Mammary epithelial cell (primary cell): ENCODE data around the gene PC.

Experiments used
- EZH2 ChIP-seq: IDR thresholded peaks from 2 replicates; pipeline ENCODE4 v1.6.1; 2012; ENCODE audit warnings: low read length, inconsistent platforms, borderline replicate concordance
- TF ChIP-seq, protein P1 (sequence below), 2 donors: IDR thresholded peaks in 1 of 2; conservative IDR thresholded peaks in 1 of 2; 2 replicates each; pipeline ENCODE4 v1.5.1; 2011 to 2012; ENCODE audit warnings: inconsistent platforms in 2 of 2, low read length in 2 of 2, mild to moderate bottlenecking in 2 of 2, control low read depth in 1 of 2, low read depth in 1 of 2; ENCODE audit not compliant: insufficient read depth in 1 of 2; ENCODE audit errors: extremely low read depth in 1 of 2

DNA sequence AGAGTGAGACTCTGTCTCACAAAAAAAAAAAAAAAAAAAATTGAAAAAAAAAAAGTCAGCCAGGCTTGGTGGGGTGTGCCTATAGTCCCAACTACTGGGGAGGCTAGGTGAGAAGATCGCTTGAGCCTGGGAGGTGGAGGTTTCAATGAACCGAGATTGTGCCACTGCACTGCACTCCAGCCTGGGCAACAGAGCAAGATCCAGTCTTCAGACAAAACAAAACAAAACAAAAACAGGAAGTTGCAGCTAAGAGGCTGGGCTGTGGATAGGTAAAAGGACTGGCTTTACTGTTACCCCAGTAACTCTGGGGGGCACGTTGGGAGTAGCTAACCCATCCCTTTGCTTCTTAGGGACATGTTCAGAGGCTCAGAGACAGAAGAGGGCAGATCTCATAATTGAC is 6.3 kb upstream of the PC start:
- TF ChIP-seq, protein P1, sequence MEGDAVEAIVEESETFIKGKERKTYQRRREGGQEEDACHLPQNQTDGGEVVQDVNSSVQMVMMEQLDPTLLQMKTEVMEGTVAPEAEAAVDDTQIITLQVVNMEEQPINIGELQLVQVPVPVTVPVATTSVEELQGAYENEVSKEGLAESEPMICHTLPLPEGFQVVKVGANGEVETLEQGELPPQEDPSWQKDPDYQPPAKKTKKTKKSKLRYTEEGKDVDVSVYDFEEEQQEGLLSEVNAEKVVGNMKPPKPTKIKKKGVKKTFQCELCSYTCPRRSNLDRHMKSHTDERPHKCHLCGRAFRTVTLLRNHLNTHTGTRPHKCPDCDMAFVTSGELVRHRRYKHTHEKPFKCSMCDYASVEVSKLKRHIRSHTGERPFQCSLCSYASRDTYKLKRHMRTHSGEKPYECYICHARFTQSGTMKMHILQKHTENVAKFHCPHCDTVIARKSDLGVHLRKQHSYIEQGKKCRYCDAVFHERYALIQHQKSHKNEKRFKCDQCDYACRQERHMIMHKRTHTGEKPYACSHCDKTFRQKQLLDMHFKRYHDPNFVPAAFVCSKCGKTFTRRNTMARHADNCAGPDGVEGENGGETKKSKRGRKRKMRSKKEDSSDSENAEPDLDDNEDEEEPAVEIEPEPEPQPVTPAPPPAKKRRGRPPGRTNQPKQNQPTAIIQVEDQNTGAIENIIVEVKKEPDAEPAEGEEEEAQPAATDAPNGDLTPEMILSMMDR (conservative IDR thresholded peaks at IDR 0.05 in 1 of 2, IDR thresholded peaks at IDR 0.05 in 1 of 2; ENCODE audit: extremely low read depth in 1 of 2, insufficient read depth in 1 of 2, low read depth in 1 of 2, low read length in 2 of 2): no peak
- TF ChIP-seq EZH2: no peak
